ENCODE results near the gene PRUNE2.
A peak's percentile ranks its signal among the peaks of the same experiment; 100 is the strongest.
"Not testable (repeated sequence)": the region's sequence is repeated elsewhere in the genome, so short reads cannot be mapped to it uniquely, and the experiment has no call there.

The PRUNE2 gene

DNA sequence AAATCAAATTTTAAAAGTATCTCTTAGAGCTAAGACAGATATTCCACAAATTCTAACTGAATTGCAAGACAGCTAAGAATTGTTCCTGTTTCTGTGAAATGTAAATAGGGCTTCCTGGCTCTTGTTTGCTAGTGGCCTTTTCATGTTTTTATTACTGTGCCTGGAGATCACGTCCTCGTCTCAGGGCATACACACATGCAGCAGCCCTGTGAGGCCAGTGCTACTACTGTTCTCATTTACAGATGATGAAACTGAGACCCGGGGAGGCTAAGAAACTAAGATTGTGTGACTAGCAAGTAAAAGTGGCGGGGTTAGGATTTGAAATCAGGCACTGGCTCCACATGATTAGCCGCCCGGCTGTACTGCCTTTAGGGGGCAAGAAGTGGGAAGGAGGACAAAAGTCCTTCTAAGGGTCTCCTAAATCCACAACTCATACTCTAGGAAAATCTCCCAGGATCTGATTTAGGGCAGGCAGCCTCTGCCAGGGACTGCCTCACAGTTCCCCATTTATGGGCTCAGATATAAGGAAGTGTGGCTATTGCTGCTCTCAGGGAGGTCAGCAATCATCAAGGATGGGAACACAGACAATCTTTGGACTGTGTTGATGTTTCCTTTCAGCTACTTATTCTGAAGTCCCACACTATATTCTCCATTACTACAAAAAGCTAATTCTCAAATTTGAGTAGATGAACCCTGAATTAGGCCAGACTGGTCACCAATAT is 7.9 kb downstream of the PRUNE2 start:
- DNase-seq: no peak

DNA sequence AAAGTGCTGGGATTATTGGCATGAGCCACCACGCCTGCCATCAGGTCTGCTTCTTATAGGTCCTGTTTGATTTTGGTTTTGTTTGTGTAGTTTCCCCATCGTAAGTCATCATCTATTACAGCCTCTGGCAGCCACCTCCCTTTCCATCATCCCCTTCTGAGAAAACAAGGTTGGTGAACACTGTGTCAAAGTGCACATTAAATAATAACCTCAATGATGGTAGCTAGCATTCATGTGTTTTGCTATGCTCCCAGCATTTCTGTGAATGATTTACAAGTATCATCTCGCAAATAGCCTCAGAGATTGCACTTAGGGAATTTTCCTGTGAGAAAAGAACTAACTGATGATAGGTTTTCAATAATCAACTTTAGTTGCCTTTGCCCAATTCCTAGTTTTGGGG is 9.9 kb downstream of the PRUNE2 start:
- DNase-seq: no peak

DNA sequence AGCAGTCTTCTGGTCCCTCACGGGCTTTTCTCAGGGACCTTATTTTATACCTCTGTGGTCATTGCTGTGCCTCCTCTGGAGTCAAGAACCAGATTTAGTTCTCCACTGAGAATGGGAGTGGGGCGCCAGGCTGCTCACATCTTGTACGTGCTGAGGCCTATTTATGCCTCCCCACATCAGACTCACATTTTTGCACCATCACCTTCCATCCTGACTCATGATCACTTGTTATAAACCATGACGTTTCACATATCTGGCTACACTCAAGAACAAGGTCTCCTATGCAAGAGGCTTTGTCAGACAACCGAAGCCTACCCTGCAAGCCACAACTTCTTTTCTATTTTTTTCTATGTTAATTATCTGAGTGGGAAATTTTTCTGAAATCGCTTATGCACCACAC is 10.7 kb downstream of the PRUNE2 start:
- DNase-seq: no peak

DNA sequence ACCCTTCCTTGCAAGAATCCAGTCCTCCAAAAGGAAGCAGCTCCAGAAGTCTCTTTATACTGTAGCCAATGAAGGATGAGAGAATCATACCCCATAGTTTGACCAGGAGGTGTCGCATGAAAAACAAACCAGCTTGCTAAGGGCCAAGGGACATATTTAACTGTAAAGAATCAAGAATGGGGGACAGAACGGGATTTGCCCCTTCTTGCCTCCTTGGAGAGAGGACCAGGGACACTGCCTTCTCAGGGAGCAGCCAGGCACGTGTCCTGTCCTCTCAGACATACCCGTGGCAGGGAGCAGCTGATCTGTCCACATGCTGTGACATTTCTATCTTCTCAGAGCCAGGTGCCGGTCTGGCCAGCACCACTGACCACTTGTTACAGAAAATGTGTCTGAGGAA is 11.7 kb downstream of the PRUNE2 start:
- no peak for DNase-seq

DNA sequence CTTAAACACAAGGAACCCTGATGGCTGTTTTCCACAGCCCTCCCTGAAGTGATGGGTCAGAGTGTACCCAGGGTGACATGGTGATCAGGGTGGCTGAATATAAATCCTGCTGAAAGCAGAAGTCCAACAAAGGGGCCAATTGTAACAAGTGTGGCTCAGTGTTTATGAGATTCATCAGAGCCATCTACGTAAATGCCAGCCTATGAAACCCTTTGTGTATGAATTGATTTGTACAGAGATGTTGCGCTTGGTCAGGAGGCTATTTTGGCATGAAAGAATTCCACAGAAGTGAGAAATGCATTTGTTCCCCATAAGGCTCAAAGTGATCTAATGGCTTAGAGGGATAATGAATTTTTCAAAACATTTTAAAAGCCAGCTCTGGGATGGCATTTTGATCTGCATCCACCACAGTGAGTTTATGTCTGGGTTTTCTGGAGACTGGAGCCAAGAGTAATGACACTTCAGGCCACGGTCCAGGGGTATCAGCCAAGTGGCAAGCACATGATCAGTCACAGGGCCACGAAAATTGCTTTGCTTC is 12.4 kb downstream of the PRUNE2 start:
- no peak for DNase-seq

DNA sequence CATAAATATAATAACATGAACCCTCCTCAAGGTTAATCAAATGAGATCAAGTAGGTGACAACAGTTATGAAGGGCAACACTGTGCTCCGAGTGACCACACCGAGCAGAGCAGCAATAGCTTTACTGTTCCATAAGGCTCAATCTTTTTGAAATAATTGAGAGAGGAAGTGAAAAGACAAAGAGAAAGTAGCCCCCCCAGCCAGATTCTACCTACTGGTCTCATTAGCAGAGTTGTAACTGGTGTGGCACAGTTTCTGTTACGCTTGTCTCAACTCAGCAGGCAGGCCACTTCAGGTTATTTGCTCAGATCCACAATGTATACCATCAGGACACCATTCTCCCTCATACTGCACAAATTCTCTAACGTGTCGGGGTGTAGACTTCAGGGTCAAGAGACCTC is 14.0 kb downstream of the PRUNE2 start:
- no peak for DNase-seq

DNA sequence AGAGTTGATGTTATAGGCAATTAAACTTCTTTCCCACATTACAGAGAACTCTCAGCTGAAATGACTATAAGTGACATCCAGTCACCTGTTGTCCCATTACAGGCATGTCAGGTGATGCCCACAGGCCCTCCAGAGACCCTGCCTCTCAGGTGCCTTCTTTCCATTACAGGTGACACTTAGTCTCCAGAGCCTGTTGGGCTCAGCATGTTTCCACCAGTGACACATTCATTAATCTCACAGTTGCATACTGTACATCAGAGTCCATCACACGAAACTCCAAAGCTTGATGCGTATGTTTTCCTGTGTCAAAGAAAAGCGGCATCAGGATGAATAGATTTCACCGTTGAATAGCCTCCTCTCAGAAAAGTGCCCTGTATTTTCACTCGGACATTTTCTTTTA is 14.6 kb downstream of the PRUNE2 start:
- no peak for DNase-seq

DNA sequence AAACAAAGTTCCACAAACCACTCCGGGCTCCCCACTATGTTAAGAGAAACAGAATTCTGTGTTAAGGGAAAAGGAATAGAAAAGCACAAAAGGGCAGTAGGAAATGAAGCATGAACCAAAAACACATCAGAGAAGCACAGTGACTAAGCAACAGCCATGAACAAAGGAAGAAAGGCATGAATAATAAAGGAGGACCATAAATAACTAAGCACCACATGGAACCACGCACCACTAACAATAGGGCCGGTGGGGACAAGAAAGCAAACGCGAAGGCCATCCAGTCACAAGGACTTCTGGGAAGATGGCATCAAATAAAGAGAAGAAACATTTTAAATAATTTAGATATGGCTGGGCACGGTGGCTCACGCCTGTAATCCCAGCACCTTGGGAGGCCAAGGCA is 18.0 kb downstream of the PRUNE2 start:
- no peak for DNase-seq

DNA sequence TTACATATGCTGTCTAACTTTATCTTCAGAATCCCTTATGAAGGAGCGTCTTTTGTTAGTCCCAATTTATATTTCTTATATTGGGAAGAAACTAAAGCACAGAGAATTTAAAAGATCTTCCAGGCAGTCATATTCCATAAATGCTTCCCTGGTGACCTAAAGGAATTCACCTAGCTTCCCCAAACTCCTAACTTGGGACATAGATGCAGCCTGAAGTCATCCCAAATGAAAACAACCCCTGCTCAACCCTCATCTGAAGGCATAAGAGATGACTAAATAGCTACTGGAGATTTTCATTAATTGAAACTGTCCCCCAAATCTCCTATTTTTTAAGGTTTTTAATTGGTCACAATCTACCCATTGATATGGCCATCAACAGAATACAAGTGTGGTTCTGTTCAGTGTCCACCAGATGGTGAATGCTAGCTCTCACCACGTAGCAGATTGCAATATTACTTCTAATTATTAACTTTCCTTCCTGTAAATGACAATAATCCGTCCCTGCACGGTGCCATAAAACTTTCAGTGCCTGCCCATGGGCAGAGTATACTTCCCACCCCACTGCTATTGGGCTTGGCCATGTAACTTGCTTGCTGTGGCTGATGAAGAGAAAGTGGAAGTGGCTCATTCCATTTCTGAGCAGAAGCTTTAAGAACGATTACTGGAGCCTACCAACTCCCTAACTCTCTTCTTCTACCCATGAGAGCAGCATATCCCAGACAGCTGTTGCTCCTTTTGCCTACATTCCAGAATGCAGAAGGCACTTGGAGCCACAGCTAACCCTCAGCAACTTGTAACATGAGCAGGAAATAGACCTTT is 18.7 kb downstream of the PRUNE2 start:
- no peak for DNase-seq

DNA sequence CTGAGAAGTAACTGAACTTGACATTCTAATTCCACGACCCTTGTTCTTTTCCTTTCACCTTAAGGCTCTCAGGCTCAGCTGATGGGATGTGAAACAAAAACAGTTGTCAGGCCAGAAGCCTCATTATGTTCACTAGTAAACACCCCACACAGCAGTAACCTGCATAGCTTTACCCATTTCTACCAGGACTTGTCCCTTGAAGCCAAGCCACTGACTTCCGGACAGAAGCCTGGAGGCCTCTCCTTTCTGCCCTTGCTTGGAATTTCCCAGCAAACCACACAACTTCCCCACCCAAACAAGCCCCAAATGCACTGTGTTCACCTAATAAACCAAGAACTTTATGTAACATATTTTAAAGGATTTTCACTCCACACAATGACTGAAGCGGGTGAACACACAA is 19.6 kb downstream of the PRUNE2 start:
- DNase-seq: no peak

DNA sequence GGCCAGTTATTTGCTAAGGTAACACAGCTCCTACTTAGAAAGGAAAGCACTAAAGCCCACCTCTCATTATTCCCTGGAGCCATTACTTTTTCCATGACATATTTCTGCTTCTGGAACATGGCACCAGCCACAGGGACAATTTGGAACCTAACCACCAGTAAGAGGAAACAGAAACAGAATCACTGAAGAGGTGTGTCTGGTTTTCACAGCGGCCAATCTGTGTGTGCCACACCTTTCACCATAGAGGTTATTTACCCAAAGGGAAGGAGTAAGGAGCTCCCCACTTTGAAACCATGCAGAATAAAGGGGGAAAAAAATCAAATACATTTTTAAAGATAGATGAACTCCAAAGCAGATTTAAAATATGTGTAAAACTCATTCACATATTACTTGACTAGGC is 21.1 kb downstream of the PRUNE2 start:
- DNase-seq: no peak

DNA sequence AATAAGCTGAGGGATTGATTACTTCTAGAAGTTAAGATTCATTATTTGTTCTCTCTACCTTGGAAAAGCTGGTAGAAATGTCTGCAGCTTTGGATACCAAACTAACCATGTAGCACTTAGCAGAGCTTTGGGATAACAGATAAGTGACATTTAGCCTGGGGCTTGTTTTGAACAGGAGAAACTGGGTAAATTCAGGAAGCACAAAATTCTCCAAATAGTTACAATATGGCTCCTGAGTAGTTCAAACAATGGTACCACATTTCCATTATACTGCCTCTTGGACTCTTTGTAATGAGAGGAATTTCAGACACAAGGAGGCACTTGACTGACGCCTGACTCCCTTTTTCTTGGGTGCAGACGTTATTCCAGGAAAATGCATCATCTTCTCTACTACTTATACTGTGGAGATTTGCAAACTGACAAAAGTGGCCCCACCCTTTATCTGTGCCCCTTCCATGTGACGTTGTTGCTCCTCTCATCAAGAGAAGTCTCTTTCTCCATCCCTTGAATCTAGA is 22.5 kb downstream of the PRUNE2 start:
- no peak for DNase-seq

DNA sequence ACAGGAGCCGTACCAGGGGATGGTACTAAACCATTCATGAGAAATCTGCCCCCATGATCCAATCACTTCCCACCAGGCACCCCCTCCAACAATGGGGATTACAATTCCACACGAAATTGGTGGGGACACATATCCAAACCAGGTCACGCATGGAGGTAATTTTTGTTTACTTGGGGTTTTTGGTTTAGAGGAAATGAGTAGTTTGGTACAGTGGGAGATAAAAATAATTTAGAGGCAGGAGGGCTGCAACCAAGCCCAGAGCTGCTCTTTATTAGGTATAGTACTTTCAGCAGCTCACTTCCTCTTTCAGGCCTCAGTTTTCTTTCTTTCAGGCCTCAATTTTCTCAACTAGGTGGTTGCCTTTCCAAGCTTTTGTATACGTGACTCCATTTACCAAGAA is 23.2 kb downstream of the PRUNE2 start:
- no peak for DNase-seq

DNA sequence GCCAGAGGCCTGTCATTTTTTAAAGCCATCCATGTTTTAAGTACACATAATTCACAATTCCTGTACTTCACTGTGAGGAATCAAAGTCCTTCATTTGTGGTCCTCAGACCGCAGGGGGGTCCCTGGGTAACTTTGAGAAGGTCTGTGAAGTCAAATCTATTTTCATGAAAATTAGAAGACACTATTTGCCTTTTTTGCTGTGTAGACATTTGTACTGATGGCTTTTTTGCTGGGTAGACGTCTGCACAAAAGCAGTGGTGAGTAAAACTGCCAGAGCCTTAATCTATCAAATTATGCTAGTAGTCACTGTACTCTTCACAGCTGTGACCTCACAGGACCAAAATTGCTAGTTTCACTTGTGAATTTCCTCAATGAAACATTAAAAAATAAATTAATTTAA is 25.7 kb downstream of the PRUNE2 start:
- DNase-seq: no peak

DNA sequence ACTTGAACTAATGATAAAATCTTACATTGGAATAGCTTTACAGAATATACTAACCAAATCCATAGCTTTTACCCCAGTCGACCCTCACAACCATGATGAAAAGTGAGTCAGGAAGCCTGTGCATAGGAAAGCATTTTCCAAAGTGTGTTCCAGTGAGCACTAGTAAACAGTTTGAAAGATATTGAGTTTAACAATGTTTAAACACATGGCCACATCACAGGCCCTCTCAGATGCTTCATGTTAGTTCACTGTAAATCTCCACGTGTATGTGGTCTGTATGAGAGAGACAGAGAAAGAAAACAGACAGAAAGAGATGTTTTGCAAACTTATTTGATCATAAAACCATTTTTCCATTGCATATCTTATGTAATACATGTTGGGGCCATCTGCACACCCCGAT is 27.0 kb downstream of the PRUNE2 start:
- DNase-seq: no peak

DNA sequence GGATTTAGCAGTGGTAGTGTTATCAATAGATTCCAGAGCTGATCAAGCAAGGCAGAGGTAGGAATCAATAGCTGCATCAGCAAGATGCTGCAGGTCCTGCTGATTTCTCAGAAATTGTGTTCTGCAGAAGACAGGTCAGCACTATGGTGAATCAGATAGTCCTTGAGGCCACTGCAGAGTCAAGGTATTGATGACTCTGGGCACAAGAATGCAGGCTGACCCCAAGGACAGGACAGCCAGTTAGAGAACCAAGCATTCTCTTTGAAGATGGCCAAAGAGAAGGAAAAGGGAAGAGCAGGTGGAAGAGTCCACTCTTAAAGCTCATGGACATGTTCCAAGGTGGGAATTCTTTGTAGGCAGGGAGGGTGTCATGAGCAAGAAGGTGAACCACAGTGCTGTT is 28.0 kb downstream of the PRUNE2 start:
- no peak for DNase-seq

DNA sequence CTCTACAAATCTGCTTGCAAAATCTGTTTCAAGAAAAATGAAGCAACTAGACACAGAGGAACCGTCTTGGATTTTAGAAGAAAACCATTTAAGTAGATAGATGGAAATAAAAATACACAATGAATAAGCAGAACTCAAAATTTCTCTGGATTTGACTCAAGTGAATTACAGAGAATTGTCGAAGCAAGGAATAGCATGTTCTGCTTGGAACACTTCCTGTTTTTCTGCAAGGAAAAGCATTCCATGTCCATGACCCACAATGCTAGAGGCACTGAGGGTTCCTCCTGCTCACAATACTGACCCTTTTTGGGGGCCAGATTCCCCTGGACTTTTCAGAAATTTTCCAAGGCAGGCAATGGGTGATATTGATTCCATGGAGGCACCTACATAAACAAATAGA is 29.8 kb downstream of the PRUNE2 start:
- DNase-seq: no peak

DNA sequence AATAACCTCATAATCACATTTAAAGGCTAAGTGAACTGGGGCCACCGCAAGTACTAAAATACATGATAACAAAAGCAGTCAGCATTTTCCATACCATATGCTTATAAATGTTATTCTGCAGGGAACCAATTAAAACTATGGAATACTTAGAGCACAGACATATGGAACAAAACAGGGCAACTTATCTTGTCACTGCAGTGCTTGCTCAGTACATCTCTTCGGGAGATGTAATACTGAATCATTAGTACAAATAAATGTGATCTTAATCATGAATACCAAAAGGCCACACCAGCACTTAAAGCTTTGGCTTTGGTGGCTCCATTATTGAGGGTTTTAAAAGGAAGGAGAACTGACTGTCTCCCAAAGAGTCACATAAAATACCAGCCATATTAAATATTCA is 32.1 kb downstream of the PRUNE2 start:
- DNase-seq: no peak

DNA sequence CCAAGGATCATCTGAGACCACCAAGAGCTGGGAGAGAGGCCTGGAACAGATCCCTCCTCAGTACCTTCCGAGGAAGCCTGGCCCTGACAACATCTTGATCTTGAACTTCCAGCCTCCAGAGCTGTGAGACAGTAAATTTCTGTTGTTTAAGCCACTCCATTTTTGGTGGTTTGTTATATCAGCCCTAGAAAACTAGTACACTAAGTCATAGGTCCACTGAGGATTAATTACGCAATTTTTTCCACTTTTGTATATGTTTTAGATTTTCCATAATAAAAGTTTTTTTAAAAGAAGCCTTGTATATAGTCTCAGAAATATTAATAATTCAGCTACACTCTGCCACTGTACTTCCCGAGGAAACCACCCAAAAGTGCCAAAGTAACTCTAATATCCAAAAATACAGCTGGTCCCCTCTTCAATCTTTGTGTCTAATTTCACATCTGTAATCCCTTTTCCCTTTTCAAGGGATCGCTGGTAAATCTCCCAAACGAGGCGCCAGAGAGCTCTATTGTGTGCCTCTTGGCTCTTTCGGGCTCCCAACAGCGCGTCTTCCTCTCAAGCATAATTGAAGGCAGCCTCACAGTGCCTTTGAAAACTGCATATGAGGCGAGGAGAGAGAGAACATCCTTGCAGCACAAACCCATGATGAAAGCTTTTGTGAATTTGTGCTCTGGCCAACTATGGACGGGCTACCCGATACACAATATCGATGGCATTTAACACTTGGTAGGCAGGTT is 32.7 kb downstream of the PRUNE2 start:
- no peak for DNase-seq

DNA sequence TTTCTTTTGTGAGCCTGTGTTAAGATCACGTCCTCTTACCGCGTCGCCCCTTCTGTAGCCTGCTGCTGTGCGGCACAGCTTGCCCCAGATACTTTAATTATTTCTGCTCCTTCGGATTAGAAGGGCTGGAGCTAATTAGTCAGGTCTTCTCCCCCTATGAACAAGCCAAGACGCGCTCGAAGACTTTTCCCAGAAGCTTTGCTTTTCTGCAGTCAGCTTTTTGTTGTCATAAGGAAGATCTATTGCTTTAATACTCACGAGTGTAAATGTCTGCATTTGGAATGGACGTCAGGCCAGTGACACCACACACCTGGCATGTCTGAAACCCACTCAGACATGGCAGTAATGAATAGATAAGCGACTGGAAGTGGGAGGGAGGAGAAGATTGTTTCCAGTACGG is 37.0 kb downstream of the PRUNE2 start:
- no peak for DNase-seq

DNA sequence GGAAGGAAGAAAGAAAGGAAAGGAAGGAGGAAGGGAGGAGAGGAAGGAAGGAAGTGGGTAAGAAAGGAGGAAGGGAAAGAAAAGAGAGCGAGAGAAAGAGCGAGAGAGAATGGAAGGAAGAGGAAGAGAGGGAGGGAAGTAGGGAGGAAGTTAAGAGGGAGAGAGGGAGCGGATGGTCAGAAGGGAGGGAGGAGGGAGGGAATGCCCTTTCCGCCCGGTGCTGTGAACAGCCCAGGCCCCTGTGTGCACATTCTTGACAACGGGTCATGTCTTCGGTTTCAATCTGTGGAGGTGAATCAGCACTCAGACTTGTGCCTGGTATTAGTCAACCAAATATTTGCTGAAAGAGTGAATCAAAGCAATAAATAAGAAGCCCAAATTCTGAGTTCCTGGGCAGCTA is 39.2 kb downstream of the PRUNE2 start:
- DNase-seq: peak; percentile 14

DNA sequence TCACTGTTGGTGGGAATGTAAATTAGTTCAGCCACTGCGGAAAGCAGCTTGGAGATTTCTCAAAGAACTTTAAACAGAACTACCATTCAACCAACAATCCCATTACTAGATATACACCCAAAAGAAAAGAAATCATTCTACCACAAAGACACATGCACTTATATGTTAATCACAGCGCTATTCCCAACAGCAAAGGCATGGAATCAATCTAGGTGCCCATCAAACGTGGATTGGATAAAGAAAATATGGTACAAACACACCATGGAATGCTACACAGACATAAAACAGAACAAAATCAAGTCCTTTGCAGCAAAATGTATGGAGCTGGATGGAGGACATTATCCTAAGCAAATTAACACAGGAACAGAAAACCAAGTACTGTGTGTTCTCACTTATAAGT is 42.1 kb downstream of the PRUNE2 start:
- DNase-seq: no peak

DNA sequence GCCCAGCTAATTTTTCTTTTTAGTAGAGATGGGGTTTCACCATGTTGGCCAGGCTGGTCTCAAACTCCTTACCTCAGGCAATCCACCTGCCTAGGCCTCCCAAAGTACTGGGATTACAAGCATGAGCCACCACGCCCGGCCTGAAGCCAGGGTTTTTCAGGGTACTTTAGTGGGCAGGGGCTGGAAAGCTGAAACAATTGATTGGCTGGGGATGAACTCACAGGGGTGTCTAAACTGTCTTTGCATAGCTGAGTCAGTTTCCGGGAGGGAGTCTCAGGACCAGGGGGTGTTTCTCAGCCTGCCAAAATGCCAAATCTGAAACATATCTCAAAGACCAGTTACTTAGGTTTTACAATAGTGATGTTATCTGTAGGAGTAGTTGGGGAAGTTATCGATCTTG is 46.1 kb downstream of the PRUNE2 start:
- DNase-seq: no peak

DNA sequence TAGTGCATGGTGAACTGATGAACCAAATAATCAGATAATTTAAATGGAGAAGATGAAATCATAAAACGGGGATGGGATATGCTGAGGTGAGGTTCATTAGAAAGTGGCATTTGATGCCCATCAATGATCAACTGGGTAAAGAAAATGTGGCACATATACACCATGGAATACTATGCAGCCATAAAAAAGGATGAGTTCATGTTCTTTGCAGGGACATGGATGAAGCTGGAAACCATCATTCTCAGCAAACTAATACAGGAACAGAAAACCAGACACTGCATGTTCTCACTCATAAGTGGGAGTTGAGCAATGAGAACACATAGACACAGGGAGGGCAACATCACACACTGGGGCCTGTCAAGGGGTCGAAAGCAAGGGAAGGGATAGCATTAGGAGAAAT is 47.7 kb downstream of the PRUNE2 start:
- not testable (repeated sequence) for DNase-seq
